Stimulated activated CD8-positive, alpha-beta memory T cell treated with anti-CD3 and anti-CD28 coated beads, Interleukin-4, amount 100 ng/mL, for 24 hours (primary cell): ENCODE data around the gene CTAGE8.
"Not testable (repeated sequence)": the region's sequence is repeated elsewhere in the genome, so short reads cannot be mapped to it uniquely, and the experiment has no call there.

Source experiments
- DNase-seq: peaks from one replicate; pipeline ENCODE4 v3.0.0-alpha.2; 2020; ENCODE audit warnings: low read depth

CTAGE8 gene

DNA sequence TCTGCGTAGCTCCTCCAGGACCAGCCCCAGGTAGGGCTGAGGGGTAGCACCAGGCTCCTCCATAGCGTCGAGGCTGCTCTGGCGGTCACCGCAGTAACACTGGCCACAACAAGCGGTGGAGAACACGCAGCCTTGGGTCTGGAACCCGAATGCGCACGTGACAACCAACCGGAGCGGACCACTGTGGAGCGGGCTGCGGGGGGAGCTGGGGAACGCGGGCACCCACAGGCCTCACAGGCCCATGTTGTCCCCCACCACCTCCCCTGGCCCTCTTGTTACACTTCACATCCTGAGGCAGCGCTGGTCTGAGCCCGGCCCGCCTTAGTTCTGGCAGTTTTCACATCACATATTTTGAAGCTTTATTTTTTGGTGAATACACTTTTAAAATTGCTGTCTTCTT lies at the start of gene CTAGE8:
Gene CTAGE8 (minus strand): TSS at position 101 of the 400 bp plus-strand sequence. CDS start 38 bp downstream, at position 63.
- DNase-seq: not testable (repeated sequence)

DNA sequence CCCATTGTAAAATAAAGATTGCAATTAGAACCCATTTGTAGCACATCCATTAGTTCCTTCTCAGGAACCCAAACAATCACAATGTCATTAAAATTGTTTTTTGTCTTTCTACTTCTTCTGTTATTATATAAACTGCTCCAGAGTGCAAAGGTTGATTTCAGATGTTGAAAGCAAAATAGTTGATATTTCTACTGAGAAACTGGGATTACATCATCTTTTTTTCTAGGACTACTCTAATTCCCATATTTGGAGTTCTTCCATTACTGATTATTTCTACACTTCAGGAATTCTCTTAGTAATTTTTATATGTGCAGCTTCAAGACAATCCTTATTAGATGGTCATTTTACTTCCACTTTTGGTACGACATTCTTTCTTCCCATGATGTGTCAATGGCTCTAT lies 48.4 kb upstream of the CTAGE8 start:
- not testable (repeated sequence) for DNase-seq

- DNase-seq: not testable (repeated sequence)
Observed at GRCh38 chr7:144311872-144312469, 42.9 kb upstream of the CTAGE8 start, which contains the start of gene OR2A1. TSS of gene OR2A1 (plus strand) at chr7:144312419. CDS start at chr7:144318125, 5,706 bp downstream.

- DNase-seq: not testable (repeated sequence)
Observed at GRCh38 chr7:144311218-144311617, 42.1 kb upstream of the CTAGE8 start.

DNA sequence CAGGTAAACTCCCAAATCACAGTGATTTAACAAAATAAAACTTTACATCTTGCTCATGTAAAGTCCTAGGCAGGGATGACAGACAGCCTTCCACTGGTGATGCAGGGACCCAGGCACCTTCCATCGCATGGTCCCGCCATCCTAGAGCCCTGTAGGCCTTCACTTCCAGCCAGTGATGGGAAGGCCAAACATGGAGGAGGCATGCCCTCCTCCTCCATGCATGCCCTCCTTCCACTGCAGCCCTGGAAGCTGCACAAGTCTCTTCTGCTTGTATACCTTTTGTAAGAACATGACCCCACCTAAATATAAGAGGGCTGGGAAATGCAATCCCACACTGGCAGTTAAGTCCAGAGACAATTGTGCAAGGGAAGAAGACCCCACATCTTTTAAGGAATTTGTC lies 40.6 kb upstream of the CTAGE8 start:
- DNase-seq: not testable (repeated sequence)

DNA sequence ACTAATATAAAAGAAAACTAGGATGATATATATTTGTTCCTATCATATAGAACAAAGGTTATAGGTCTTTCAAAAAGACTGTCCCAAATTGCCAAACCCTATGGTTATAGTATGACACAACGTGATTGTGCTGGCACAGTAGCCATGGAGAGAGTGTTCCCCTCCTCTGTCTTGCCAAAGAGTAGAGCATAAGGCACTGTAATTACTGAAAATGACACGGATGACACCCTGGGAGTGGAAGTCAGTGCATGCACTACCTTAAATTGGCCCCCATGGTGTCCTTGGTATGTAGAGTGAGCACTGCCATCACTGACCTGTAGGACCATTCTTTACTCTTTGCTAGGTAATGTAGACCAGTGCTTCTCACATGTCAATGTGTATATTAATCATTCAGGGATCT lies 36.1 kb upstream of the CTAGE8 start:
- DNase-seq: not testable (repeated sequence)

DNA sequence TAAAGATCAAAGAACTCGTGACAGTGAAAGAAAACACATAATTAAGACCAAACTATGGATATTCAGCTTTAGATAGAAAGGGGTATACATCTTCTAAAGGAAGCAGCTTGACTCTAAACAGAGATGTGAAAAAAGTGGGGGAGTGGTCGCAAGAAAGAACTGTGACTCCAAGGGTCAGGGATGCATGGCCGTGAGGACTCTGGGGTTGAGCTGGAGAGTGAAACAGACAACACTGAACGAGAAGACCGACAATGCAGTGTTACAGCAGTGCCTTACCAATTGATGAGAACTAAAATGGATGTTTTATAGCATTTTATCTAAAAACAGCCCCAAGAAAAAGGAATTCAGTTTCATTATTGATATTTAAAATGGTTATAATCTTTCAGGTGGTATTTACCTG lies 34.5 kb upstream of the CTAGE8 start:
- not testable (repeated sequence) for DNase-seq

- DNase-seq: not testable (repeated sequence)
Observed at GRCh38 chr7:144302578-144303303, 33.7 kb upstream of the CTAGE8 start.

- not testable (repeated sequence) for DNase-seq
Observed at GRCh38 chr7:144293794-144294499, 24.9 kb upstream of the CTAGE8 start.

GRCh38 chr7:144292384-144293161 lies 23.5 kb upstream of the CTAGE8 start:
- not testable (repeated sequence) for DNase-seq

GRCh38 chr7:144291607-144292006 lies 22.5 kb upstream of the CTAGE8 start:
- DNase-seq: not testable (repeated sequence)

DNA sequence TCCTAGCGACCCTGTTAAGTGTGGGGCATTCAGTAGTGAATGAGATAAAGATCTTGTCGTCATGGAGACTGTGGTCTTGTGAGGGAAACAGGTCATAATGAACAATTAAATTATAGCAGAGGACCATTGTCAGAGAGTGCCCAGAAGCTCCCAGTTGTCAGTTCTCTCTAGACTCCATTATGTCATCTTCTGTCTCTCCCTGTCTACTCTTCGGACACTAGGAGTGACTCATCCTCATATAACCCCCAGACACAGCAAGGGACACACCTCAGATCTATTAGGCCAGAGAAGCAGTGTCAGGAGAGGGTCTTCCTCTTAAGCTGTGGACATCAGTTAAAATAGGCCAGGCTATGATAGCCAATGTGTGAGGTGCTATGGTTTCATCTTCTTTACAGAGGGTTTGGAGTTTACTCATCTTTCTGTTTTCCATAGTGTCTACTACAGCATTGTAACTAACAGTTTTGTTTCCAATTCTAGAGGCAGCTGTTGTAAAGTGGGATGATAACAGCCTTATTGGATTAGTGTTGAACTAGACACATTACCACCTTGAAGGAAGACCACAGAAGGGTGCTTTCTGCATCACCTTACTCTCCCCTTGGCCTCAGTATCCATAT lies 18.2 kb upstream of the CTAGE8 start:
- not testable (repeated sequence) for DNase-seq

DNA sequence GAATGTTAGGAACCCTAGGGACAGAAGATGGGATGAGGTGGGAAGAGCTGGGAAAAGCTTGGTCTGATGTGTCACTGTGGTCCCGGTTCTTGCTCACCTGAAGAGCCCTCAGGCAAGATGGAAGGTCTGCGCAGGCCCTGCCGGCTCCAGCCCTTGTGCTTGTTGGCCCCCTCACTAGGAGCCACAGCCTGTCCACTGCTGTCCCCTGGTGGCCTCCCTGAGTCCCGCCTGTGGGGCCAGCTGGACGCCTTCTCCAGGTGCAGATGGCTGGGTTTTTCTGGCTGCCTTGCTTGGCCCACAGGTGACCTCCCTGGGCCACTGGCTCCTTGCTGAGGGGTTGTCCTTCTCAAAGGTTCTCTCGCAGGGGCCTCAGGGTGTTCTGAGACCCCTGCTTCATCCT lies 14.6 kb upstream of the CTAGE8 start:
- not testable (repeated sequence) for DNase-seq

GRCh38 chr7:144282490-144282889 lies 13.4 kb upstream of the CTAGE8 start:
- not testable (repeated sequence) for DNase-seq

GRCh38 chr7:144281981-144282380 lies 12.9 kb upstream of the CTAGE8 start:
- DNase-seq: not testable (repeated sequence)

DNA sequence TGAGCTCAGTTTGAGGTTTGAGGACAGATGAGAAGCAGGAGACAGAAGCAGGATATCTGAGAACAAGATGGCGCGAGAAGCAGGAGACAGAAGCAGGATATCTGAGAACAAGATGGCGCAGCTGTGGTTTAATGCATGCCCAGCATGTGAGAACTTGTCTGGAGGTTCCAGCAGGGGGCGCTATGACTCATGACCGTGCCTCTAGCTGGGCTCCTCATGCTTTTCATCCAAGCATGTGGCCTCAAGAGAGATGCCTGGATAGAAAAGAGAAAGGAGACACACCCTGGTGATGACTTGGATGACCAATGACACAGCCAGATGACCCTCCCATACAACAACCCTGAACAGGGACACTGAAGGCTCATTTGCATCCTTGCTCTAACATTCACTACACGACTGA lies 10.9 kb upstream of the CTAGE8 start:
- DNase-seq: not testable (repeated sequence)

DNA sequence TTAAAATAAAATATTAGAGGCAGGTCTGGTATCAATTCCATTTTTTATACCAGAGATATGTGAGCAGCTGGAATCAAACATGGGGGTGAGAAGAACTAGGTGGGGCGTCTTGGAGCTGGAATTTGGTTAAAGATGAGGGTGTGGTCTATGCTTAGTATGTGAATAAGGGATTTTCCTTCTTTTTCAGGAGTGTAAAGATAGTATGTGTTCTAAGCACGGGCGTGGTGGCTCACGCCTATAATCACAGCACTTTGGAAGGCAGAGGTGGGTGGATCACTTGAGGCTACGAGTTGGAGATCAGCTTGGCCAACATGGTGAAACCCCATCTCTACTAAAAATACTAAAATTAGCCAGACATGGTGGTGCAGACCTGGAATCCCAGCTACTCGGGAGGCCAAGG lies 6.2 kb upstream of the CTAGE8 start:
- DNase-seq: not testable (repeated sequence)

DNA sequence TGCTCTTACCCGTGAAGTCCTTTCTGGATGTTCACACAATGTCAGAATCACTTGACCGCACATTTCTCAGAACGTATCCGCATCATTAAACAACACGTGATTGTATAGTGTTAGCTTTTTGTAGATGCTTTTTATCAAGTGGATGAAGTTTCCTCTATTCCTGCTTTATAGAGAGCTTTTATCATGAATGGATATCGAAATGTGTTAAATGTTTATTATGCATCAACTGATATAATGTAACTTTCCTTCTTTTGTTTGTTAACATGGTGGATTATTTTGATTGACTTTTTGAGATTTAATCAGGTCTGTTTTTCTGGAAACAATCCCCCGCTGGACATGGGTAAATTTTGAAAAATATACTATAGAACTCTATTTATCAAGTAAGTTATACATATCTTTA lies 4.4 kb downstream of the CTAGE8 start, which contains the start of gene OR2A7:
Gene OR2A7 (minus strand): TSS at position 101 of the 400 bp plus-strand sequence. CDS start 5,164 bp downstream, outside the sequence.
- DNase-seq: not testable (repeated sequence)

GRCh38 chr7:144262128-144262527 lies 7.0 kb downstream of the CTAGE8 start:
- not testable (repeated sequence) for DNase-seq

- not testable (repeated sequence) for DNase-seq
Observed at GRCh38 chr7:144259067-144259466, 10.0 kb downstream of the CTAGE8 start.

GRCh38 chr7:144256112-144256511 lies 13.0 kb downstream of the CTAGE8 start:
- no peak for DNase-seq
